ENCODE results near the gene INTS14. TPM values are rescaled to one million over a fixed set of nuclear protein-coding genes. Genes with fewer than 3 reads are reported as not detected.

The INTS14 gene
- total and polyA plus RNA-seq, 4 donors: 14.8 to 38.2 (median 28.8) TPM

GRCh38 chr15:65529762-65530317 lies 81.1 kb downstream of the INTS14 start:
- no peaks in the 10 kb centered on the region for H3K36me3 ChIP-seq (ENCODE audit: control insufficient read depth in 4 of 4, insufficient read depth in 4 of 4, low read length in 4 of 4)
- no peaks in the 10 kb centered on the region for H3K27me3 ChIP-seq (ENCODE audit: control insufficient read depth in 3 of 3, insufficient read depth in 3 of 3, low read length in 2 of 3)
- WGBS, 2 donors: 52% methylated on average over 13 of the region's 13 CpGs
- peaks cover 3 to 62% (median 19%) of the 10 kb centered on the region in 5 donors for H3K4me1 ChIP-seq (ENCODE audit: control insufficient read depth in 5 of 5, insufficient read depth in 5 of 5, low read length in 5 of 5)
- H3K9me3 ChIP-seq (ENCODE audit: control insufficient read depth in 4 of 4, insufficient read depth in 3 of 4, low read length in 3 of 4): no peaks in the 10 kb centered on the region
- peak overlapping the region; percentile 46 to 67 for H3K9ac ChIP-seq (ENCODE audit: insufficient read depth in 1 of 2, low read length in 2 of 2)
- DNase-seq (peak in 2 of 3 donors; percentile 70 to 81), ATAC-seq (ENCODE audit: insufficient read depth, low FRiP score) (no peak)
- no peak for TF ChIP-seq CTCF (IDR thresholded peaks at IDR 0.05; ENCODE audit: control extremely low read depth, extremely low read depth)
- peak overlapping the region in 1 of 2 donors; percentile 74 for H3K27ac ChIP-seq (ENCODE audit: low read depth in 1 of 2, low read length in 1 of 2)
- peak overlapping the region; percentile 19 for H3K4me3 ChIP-seq

Small RNA genes within 50 kb of the gene (small RNA-seq; reads per million reads assigned to genes)
- gene RNU6-19P (ENCODE audit: low replicate concordance): not detected

Other genes starting within 250 kb of the INTS14 start
- gene IGDCC3, start 233.1 kb downstream of the INTS14 start, total RNA-seq: 1 to 10 TPM in 1 of 2 donors, under 1 TPM in 1; 0.09 to 1.3 TPM
- not detected for gene IGDCC3, start 233.1 kb downstream of the INTS14 start, polyA plus RNA-seq
- 10 to 100 TPM in 1 of 2 donors, 1 to 10 TPM in 1; 1.3 to 20.5 TPM for gene IGDCC4, start 188.2 kb downstream of the INTS14 start, total RNA-seq
- under 1 TPM; 0.15 to 0.31 TPM for gene IGDCC4, start 188.2 kb downstream of the INTS14 start, polyA plus RNA-seq
- 10 to 100 TPM; 34.4 to 51.4 TPM for gene DPP8, start 93.4 kb downstream of the INTS14 start, total RNA-seq
- gene DPP8, start 93.4 kb downstream of the INTS14 start, polyA plus RNA-seq: 10 to 100 TPM in 1 of 2 donors, 1 to 10 TPM in 1; 7.6 to 14.8 TPM
- gene HACD3, start 80.7 kb downstream of the INTS14 start, total RNA-seq: 10 to 100 TPM; 36.2 to 77.9 TPM
- 10 to 100 TPM; 14.0 to 25.9 TPM for gene HACD3, start 80.7 kb downstream of the INTS14 start, polyA plus RNA-seq
- gene SLC24A1, start 10.8 kb upstream of the INTS14 start, total RNA-seq: 10 to 100 TPM; 11.1 to 12.6 TPM
- 1 to 10 TPM; 4.0 to 4.4 TPM for gene SLC24A1, start 10.8 kb upstream of the INTS14 start, polyA plus RNA-seq
- 10 to 100 TPM; 26.2 to 52.8 TPM for gene DENND4A, start 181.2 kb upstream of the INTS14 start, total RNA-seq
- 1 to 10 TPM; 7.0 to 8.5 TPM for gene DENND4A, start 181.2 kb upstream of the INTS14 start, polyA plus RNA-seq

Data from lung (tissue), 13 donors.